ENCODE results near the gene NDUFA13.
A peak's percentile ranks its signal among the peaks of the same experiment; 100 is the strongest.

NDUFA13 gene

GRCh38 chr19:19549804-19550464 is 33.9 kb downstream of the NDUFA13 start:
- no peak for DNase-seq

GRCh38 chr19:19550485-19550929 is 34.5 kb downstream of the NDUFA13 start:
- DNase-seq: no peak

- DNase-seq: no peak
These were observed 35.2 kb downstream of the NDUFA13 start for GRCh38 chr19:19550972-19551852.

- no peak for DNase-seq
These were observed 35.8 kb downstream of the NDUFA13 start for GRCh38 chr19:19551853-19552192.

GRCh38 chr19:19552798-19553197 is 36.8 kb downstream of the NDUFA13 start:
- peak in 1 of 2 experiments; percentile 30 for DNase-seq

GRCh38 chr19:19553670-19554069 is 37.6 kb downstream of the NDUFA13 start:
- no peak for DNase-seq

- peak; percentile 18 to 23 for DNase-seq
These were observed 38.3 kb downstream of the NDUFA13 start for GRCh38 chr19:19554074-19555023.

- no peak for DNase-seq
These were observed 42.0 kb downstream of the NDUFA13 start for GRCh38 chr19:19558055-19558454.

GRCh38 chr19:19558636-19559035 is 42.6 kb downstream of the NDUFA13 start:
- DNase-seq: no peak

GRCh38 chr19:19559931-19560330 is 43.9 kb downstream of the NDUFA13 start:
- DNase-seq: no peak

- DNase-seq: no peak
These were observed 46.1 kb downstream of the NDUFA13 start for GRCh38 chr19:19561946-19562664.

- no peak for DNase-seq
These were observed 46.8 kb downstream of the NDUFA13 start for GRCh38 chr19:19562665-19563347.

GRCh38 chr19:19563348-19563848 is 47.4 kb downstream of the NDUFA13 start:
- no peak for DNase-seq

GRCh38 chr19:19566306-19566705 is 50.3 kb downstream of the NDUFA13 start:
- DNase-seq: no peak

GRCh38 chr19:19567391-19567790 is 51.4 kb downstream of the NDUFA13 start:
- DNase-seq: no peak

GRCh38 chr19:19568802-19569756 is 53.1 kb downstream of the NDUFA13 start:
- DNase-seq: no peak

- no peak for DNase-seq
These were observed 54.5 kb downstream of the NDUFA13 start for GRCh38 chr19:19570571-19570970.

GRCh38 chr19:19571071-19571786 is 55.2 kb downstream of the NDUFA13 start:
- no peak for DNase-seq

- DNase-seq: no peak
These were observed 59.4 kb downstream of the NDUFA13 start for GRCh38 chr19:19575411-19575810.
